Measurements from ENCODE around the gene NLN. TPM values are rescaled to one million over a fixed set of nuclear protein-coding genes. Genes with fewer than 3 reads are reported as not detected.
"Not testable (repeated sequence)": the region's sequence is repeated elsewhere in the genome, so short reads cannot be mapped to it uniquely, and the experiment has no call there.

The NLN gene
- total RNA-seq, 2 donors from 2014 or later, result 1.8 to 2.3 TPM

- peak overlapping the region; percentile 16 for H3K27ac Mint-ChIP-seq
- no peaks in the 10 kb centered on the region for H3K36me3 Mint-ChIP-seq (ENCODE audit: low read depth)
- peaks cover 12% of the 10 kb centered on the region for H3K4me1 Mint-ChIP-seq
- H3K9me3 ChIP-seq (ENCODE audit: control insufficient read depth, low read length, poor library complexity, severe bottlenecking), result no peaks in the 10 kb centered on the region
- no peak for ATAC-seq
- no peak for DNase-seq
- H3K27me3 Mint-ChIP-seq, result no peaks in the 10 kb centered on the region
- H3K4me3 Mint-ChIP-seq, result no peak overlapping the region
Measured at GRCh38 chr5:65796269-65796668, 74.3 kb downstream of the NLN start.

DNA sequence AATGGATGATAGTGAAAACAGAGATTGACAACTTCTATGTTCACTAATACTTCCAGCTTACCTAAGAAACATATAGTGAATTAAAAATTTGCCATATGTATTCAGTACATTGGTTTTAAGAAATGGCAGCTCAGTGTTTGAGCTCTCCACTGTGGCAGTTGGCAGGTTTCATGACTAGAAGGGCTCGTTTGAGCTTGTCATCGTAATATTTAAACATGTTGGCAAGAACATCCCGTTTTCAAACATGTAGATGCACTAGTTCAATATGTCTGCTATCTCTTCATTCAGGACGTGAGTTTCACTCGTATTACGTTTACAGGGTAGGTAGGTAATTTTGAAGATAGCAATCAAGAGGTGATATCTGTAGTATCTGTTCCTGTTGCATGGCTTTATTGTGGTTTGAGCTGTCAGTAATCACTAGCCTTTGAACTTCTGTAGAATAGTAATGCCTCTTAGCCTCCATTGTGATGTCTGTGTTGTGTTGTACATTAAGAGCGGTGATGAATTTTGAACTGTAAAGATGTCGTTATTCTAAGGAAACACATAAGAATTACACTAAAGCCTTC is 74.8 kb downstream of the NLN start:
- Mint-ChIP-seq H3K4me3 (peak overlapping the region; percentile 13), H3K27ac (peak overlapping the region; percentile 16), H3K27me3 (no peaks in the 10 kb centered on the region), H3K36me3 (ENCODE audit: low read depth) (peaks cover under 1% of the 10 kb centered on the region), H3K4me1 (peaks cover 12% of the 10 kb centered on the region)
- H3K9me3 ChIP-seq (ENCODE audit: control insufficient read depth, low read length, poor library complexity, severe bottlenecking), result no peaks in the 10 kb centered on the region
- ATAC-seq (peak; percentile 94), DNase-seq (no peak)

DNA sequence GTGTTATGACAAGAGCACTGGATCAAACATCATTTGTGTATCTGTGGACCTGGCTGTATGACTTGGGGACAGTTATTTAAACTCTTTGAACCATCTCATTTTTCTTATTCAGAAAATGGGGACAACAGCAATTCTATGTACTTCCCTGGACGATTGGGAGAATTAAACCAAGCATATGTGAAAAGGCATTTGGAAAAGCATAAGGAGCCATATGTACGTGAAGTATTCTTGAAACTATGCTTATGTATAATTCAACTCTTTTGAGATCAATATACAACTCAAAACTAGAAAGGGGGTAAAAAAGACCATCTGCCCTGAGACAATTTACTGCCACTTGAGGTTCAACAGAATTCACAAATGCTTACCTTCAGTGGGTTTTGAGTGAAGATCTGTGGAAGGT is 75.5 kb downstream of the NLN start:
- ATAC-seq, result no peak
- Mint-ChIP-seq H3K4me1 (peaks cover 12% of the 10 kb centered on the region), H3K27ac (peak overlapping the region; percentile 16), H3K4me3 (no peak overlapping the region), H3K27me3 (no peaks in the 10 kb centered on the region), H3K36me3 (ENCODE audit: low read depth) (peaks cover 2% of the 10 kb centered on the region)
- no peak for DNase-seq
- no peaks in the 10 kb centered on the region for H3K9me3 ChIP-seq (ENCODE audit: control insufficient read depth, low read length, poor library complexity, severe bottlenecking)

GRCh38 chr5:65799857-65800256 is 77.9 kb downstream of the NLN start:
- H3K27me3 Mint-ChIP-seq, result no peaks in the 10 kb centered on the region
- H3K36me3 Mint-ChIP-seq (ENCODE audit: low read depth), result peaks cover 2% of the 10 kb centered on the region
- H3K4me1 Mint-ChIP-seq, result peaks cover 21% of the 10 kb centered on the region
- ATAC-seq (no peak), DNase-seq (no peak)
- H3K4me3 Mint-ChIP-seq, result no peak overlapping the region
- H3K27ac Mint-ChIP-seq, result no peak overlapping the region
- no peaks in the 10 kb centered on the region for H3K9me3 ChIP-seq (ENCODE audit: control insufficient read depth, low read length, poor library complexity, severe bottlenecking)

GRCh38 chr5:65800775-65801174 is 78.8 kb downstream of the NLN start:
- Mint-ChIP-seq H3K27ac (no peak overlapping the region), H3K27me3 (no peaks in the 10 kb centered on the region)
- ATAC-seq, result no peak

DNA sequence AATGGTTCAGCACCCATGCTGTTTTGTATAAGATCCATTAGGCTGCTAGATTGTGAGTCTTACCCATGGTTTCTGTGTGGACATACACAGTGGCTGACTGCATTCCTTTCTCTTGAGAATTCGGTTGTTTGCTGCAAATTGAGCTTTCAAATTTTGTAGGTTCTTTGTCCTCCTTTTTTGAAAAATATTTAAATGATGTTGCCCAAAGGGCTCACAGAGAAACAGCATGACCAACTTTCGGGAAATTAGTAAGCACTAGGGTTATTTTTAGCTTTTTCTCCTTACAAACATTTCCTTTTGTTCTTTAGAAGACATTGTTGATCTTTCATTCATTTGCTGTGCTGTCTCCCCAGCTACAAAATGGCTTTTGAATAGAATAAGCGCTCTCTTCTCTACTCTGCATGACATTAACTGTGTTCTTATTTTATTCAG is 79.4 kb downstream of the NLN start:
- no peaks in the 10 kb centered on the region for H3K9me3 ChIP-seq (ENCODE audit: control insufficient read depth, low read length, poor library complexity, severe bottlenecking)
- H3K27ac Mint-ChIP-seq, result no peak overlapping the region
- peaks cover 2% of the 10 kb centered on the region for H3K36me3 Mint-ChIP-seq (ENCODE audit: low read depth)
- H3K27me3 Mint-ChIP-seq, result no peaks in the 10 kb centered on the region
- peaks cover 23% of the 10 kb centered on the region for H3K4me1 Mint-ChIP-seq
- ATAC-seq (no peak), DNase-seq (no peak)
- no peak overlapping the region for H3K4me3 Mint-ChIP-seq

More at GRCh38 chr5:65800775-65801174, 78.8 kb downstream of the NLN start:
- Mint-ChIP-seq H3K36me3 (ENCODE audit: low read depth) (peaks cover 2% of the 10 kb centered on the region), H3K4me1 (peaks cover 23% of the 10 kb centered on the region), H3K4me3 (no peak overlapping the region)
- H3K9me3 ChIP-seq (ENCODE audit: control insufficient read depth, low read length, poor library complexity, severe bottlenecking), result no peaks in the 10 kb centered on the region
- DNase-seq, result no peak

DNA sequence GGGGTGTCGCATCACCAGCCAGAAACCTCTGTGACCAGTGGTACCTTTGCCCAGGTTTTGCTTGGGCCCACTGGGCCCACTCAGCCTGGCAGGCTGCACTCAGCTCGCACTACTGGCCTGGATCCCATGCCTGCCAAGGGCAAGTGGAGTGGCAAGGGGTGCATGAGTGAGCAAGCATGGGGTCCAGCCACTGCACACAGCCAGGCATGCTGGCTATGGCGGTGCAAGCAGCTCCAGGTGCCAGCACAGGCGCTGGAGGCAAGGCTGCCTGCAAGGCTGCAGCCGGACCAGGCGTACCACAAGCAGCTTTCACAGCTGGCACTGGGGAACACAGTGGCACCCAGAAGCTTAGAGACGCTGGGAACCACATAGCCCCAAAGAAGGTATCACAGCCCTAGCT is 80.1 kb downstream of the NLN start:
- Mint-ChIP-seq H3K27ac (no peak overlapping the region), H3K4me3 (no peak overlapping the region), H3K36me3 (ENCODE audit: low read depth) (peaks cover 2% of the 10 kb centered on the region), H3K27me3 (no peaks in the 10 kb centered on the region), H3K4me1 (peaks cover 16% of the 10 kb centered on the region)
- ATAC-seq (no peak), DNase-seq (no peak)
- no peaks in the 10 kb centered on the region for H3K9me3 ChIP-seq (ENCODE audit: control insufficient read depth, low read length, poor library complexity, severe bottlenecking)

GRCh38 chr5:65802820-65803219 is 80.8 kb downstream of the NLN start:
- Mint-ChIP-seq H3K27me3 (no peaks in the 10 kb centered on the region), H3K27ac (no peak overlapping the region)
- ATAC-seq, result no peak

GRCh38 chr5:65803699-65804391 is 81.8 kb downstream of the NLN start:
- Mint-ChIP-seq H3K36me3 (ENCODE audit: low read depth) (peaks cover 2% of the 10 kb centered on the region), H3K4me3 (no peak overlapping the region), H3K27me3 (no peaks in the 10 kb centered on the region), H3K27ac (peak overlapping the region; percentile 1), H3K4me1 (peaks cover 11% of the 10 kb centered on the region)
- no peak for ATAC-seq
- no peaks in the 10 kb centered on the region for H3K9me3 ChIP-seq (ENCODE audit: control insufficient read depth, low read length, poor library complexity, severe bottlenecking)
- DNase-seq, result no peak

More at GRCh38 chr5:65802820-65803219, 80.8 kb downstream of the NLN start:
- H3K36me3 Mint-ChIP-seq (ENCODE audit: low read depth), result peaks cover 2% of the 10 kb centered on the region
- H3K4me1 Mint-ChIP-seq, result peaks cover 12% of the 10 kb centered on the region
- DNase-seq, result no peak
- no peaks in the 10 kb centered on the region for H3K9me3 ChIP-seq (ENCODE audit: control insufficient read depth, low read length, poor library complexity, severe bottlenecking)
- H3K4me3 Mint-ChIP-seq, result no peak overlapping the region

GRCh38 chr5:65805089-65805488 is 83.1 kb downstream of the NLN start:
- H3K9me3 ChIP-seq (ENCODE audit: control insufficient read depth, low read length, poor library complexity, severe bottlenecking), result no peaks in the 10 kb centered on the region
- no peaks in the 10 kb centered on the region for H3K27me3 Mint-ChIP-seq
- DNase-seq (no peak), ATAC-seq (no peak)
- H3K27ac Mint-ChIP-seq, result peak overlapping the region; percentile 1
- no peak overlapping the region for H3K4me3 Mint-ChIP-seq
- H3K4me1 Mint-ChIP-seq, result peaks cover 11% of the 10 kb centered on the region
- H3K36me3 Mint-ChIP-seq (ENCODE audit: low read depth), result peaks cover 4% of the 10 kb centered on the region

GRCh38 chr5:65807494-65807893 is 85.5 kb downstream of the NLN start:
- DNase-seq; H3K27me3 Mint-ChIP-seq; ATAC-seq; H3K36me3 Mint-ChIP-seq (ENCODE audit: low read depth); H3K9me3 ChIP-seq (ENCODE audit: control insufficient read depth, low read length, poor library complexity, severe bottlenecking); H3K27ac Mint-ChIP-seq; H3K4me3 Mint-ChIP-seq: not testable (repeated sequence)
- peaks cover 11% of the 10 kb centered on the region for H3K4me1 Mint-ChIP-seq

- Mint-ChIP-seq H3K4me1 (peaks cover 16% of the 10 kb centered on the region), H3K27ac (no peak overlapping the region), H3K27me3 (no peaks in the 10 kb centered on the region), H3K36me3 (ENCODE audit: low read depth) (peaks cover 2% of the 10 kb centered on the region), H3K4me3 (no peak overlapping the region)
- H3K9me3 ChIP-seq (ENCODE audit: control insufficient read depth, low read length, poor library complexity, severe bottlenecking), result no peaks in the 10 kb centered on the region
- ATAC-seq, result no peak
- DNase-seq, result no peak
Measured at GRCh38 chr5:65808251-65808741, 86.3 kb downstream of the NLN start.

- ATAC-seq (no peak), DNase-seq (no peak)
- no peaks in the 10 kb centered on the region for H3K27me3 Mint-ChIP-seq
- H3K36me3 Mint-ChIP-seq (ENCODE audit: low read depth), result peaks cover 2% of the 10 kb centered on the region
- H3K27ac Mint-ChIP-seq, result no peak overlapping the region
- no peaks in the 10 kb centered on the region for H3K9me3 ChIP-seq (ENCODE audit: control insufficient read depth, low read length, poor library complexity, severe bottlenecking)
- peaks cover 17% of the 10 kb centered on the region for H3K4me1 Mint-ChIP-seq
- no peak overlapping the region for H3K4me3 Mint-ChIP-seq
Measured at GRCh38 chr5:65808818-65809217, 86.8 kb downstream of the NLN start.
